NCI-H1417 treated with DMSO at 0.1 percent for 48 hours (cell line): ENCODE measurements around the gene MELTF.

Source experiments
- DNase-seq: peaks from one replicate; lab custom pipeline; 2025; lab: John Stamatoyannopoulos, UW

MELTF gene

DNA sequence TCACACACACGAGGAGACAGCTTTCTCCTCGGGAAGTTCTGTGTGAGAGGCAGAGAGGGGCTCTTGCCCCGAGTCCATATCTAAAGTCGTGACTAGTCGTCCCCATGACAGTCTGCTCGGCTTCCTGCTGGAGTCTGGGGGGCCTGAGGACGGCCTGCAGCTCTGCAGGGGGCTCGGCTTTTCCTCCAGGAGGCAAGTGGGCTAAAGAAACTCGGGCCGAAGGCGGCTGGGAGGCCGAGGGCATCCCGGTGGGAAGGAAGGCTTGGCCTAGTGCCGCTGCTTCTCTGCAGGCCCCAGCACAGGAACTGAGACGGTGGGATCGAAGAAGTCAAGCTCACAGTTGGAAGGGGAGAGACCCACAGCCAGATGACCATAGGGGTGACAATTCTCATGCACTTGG lies 35.6 kb downstream of the MELTF start:
- DNase-seq: no peak

DNA sequence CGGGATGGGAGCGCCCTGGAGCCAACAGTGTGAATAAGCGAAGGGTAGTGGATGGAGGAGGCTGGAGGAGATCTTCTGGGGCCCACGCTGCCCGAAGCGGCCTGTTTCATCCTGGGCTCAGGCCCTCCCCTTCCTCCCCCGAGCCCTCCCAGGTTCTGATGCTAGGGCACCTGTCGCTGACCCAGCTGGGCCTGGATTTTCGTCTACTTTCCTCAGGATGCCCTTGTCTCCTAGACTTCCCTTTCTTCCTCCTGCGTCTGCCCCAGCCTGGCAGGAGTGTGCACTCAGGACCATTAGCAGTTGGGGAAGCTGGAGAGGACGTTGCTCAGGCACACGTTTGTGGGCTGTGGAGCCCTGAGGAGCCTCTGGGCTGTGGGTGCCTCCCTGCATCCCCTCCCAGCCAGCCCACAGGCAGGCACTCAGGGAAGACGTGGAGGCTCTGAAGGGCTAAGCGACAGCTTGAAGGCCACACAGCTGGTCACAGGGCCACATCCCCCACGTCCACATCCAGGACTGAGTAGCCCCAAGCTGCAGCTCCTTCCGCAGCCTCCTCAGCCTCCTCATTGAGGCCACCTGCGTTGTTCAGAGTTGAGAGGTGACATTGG lies 37.1 kb downstream of the MELTF start:
- DNase-seq: no peak

DNA sequence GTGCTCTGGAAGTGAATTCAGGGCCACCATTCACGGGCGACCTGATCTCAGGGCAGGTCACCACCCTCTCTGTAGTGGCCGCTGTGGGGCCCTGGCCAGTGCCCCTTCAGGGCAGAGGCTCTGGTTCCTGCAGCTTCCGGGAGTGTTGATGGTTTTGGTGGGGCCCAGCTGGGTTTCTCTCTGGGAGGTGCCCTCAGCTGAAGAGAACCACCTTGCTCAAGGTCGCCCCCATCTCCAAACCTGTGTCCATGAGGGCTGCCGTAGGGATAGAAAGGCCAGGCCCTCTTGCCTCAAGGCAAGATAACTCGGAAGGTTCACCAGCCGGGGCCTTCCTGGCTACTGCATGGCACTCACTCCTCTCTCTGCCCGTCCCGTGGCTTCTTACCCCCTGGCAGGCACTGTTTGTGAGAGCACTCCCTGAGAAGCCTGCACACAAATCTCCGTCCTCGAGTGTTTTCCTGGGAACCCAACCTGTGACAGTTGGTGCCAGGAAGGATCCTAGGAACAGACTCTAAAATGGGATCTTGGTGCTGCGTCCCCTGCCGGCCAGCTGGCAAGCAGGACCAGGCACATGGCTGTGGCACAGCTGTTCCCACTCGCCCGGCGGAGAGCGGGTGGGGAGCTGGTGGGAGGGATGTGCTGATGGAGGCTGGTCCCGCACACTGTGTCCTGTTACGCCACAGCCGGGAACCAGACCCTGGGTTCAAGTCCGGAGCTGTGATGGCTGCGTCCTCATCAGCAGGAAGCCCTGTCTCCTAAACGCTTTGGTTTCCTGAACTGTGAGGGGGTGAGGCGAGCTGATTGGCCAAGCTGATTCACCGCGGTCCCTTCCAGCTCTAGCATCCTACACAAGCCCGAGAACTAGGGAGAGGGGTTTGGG lies 37.8 kb downstream of the MELTF start:
- DNase-seq: no peak

DNA sequence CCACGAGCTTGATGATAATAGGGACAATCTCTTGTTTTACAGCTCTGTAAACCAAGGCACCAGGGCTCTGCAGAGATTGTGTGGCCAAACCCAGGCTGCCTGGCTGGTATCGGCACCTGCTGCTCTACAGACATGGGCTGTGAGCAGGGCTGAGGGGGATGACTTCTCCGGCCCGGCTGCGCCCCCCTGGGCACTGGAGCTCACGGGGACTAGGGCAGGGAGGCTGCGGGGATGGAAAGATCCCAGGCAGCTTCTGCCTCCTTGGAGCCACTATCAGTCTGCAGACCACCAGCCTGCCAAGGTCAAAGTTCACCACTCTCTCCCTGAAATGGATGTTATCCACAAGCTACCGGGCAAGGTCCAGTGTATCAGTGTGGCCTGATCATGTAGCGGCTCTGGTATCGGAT lies 39.0 kb downstream of the MELTF start:
- no peak for DNase-seq

DNA sequence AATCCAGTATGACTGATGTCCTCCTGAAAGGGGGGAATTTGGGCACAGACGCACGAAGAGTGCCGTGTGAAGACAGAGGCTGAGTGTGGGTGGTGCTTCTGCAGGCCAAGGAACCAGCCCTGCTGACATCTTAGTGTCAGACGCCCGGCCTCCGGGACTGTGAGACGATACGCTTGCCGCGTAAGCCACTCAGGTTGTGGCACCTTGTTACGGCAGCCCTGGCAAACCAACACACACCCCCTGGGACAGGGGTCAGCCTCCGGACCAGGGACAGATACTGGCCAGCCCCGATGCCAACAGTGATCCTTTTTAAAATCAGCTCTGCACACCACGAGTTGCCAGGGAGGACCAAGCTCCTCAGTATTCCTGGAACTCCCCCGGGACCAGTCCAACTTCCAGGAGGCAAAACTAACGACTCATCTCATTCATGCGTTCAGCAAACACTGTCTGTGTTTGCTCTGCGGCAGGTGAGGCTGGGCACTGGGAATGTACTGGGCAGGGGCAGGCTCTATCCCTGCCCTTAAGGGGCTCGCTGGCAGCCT lies 39.8 kb downstream of the MELTF start:
- no peak for DNase-seq

DNA sequence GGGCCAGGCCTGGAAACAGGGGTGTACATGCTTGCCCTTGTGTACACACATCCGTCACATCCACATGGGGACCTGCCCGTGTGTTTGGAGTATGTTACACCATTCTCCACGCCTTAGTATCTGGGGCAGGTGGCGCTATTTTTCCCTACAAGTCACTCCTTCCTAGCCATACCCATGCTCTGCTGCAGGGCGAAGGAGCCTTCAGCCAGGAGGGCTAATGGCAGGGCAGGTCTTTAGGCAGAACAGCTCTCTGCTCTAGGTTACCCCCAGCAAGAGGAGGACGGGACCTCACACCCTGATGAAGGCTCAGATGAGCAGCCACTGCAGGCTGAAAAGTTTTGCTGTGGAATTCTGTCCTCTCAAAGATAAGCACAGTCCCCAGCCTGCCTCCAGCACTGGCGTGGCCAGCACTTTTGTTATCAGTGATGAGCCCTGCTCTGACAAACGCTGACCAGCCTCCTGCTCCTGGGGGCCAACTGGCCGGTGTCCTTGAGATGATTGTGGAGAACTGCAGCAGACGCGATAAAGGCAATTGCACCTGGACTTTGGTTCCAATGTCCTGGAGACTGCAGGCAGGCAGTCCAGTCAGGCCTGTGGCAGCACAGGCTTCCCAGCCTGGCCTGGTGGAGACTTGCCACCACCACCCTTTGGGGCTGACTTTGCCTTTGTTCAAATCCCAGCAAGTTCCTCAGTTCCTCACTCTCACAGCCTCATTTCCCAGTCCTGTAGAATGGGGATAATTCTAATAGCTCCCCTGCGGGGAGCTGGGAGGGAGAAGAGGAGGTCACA lies 41.2 kb downstream of the MELTF start:
- DNase-seq: no peak

DNA sequence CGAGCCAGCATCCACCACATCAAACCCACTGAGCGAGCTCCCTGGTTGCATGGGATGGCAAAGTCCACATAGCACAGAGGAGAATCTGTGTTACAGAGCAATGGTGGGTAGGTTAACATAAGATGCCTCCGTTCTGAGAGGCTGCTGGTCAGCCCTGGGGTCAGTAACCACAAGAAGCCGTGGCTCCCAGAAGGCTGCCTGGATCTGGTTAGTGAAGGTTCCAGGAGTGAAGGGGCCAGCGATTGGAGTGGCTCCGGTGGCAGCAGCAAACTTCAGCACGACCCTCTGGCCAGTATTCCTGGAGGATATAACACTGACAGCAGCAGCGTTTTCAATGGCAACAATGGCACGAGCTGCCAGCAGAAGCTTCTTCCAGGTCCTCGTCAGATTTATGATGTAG lies 42.6 kb downstream of the MELTF start:
- no peak for DNase-seq

DNA sequence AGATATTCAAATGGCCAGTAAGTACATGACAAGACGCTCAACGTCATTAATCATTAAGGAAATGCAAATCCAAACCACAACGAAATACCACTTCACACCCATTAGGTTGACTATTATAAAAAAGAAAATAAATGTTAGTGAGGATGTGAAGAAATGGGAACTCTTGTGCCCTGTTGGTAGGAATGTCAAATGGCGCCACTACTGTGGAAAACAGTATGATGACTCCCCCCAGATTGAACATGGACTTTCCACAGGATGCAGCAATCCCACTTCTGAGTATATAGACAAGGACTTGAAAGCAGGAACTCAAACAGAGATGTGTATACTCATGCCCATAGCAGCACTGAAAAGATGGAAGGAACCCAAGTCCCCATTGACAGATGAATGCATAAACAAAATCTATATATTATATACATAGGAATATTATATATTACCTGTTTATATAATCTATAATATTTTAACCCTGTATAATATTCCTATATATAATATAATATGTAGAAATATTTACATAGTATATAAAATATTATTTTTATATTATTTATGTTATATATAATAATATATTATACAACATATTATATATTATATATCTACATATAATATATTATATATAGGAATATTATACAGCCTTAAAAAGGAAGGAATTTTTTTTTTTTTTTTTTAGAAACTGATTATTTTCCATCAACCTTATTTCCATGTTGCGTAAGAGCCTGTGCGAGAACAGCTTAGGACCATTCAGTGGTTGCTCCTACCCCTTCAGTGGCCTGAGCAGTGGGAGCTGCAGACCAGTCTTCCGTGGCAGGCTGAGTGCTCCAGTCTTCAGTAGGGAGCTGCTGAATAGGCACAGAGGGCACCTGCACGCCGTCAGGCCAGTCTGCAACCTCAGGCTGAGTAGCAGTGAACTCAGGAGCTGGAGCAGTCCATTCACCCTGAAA lies 43.4 kb downstream of the MELTF start:
- no peak for DNase-seq

DNA sequence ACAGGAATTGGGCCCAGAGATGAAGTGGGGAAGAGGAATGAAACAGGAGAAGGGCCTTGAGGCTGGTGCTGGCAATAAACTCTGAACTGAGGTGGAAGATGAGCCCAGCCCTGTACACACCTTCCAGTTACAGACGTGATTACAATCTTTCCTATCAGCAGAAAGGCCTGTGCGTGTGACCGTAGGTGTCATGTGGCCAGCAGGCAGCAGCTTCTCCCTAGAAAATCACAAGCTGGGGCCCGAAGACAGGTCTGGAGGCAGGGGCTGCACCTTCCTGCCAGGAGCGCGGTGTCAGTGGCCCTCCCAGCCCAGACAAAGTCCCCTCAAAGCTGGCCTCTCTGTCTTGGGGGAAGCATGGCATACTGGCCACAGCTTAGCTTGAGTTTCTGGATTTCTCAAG lies 44.3 kb downstream of the MELTF start:
- no peak for DNase-seq

DNA sequence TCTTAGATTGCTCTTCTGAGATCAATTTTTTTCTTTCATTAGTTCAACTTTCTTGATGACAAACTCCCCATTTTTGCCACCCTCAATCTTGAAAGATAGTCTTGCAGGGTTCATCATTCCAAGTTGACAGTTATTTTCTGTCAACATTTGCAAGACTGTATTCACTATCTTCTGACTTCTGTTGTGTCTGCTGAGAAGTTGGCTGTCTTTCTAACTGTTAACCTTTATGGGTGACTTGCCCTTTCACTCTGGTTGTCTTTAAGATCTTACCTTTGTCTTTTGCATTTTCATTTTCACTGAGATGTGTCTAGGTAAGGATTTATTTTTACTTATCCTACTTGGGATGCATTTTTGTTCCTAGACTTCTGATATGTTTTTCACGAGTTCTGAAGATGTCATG lies 46.4 kb downstream of the MELTF start:
- no peak for DNase-seq

DNA sequence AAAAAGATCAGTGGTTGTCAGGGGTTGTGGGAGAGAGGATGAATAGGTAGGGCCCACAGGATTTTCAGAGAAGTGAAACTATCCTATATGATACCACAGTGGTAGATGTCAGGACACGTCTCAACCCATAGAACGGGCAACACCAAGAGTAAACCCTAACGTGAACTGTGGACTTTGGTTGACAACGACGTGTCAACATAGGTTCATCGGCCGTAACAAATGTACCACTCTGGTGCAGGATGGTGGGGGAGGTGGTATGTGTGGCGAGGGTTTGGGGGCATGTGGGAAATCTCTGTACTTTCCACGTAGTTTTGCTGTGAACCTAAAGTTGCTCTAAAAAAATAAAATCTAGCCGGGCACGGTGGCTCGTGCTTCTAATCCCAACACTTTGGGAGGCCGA lies 48.0 kb downstream of the MELTF start:
- DNase-seq: no peak

DNA sequence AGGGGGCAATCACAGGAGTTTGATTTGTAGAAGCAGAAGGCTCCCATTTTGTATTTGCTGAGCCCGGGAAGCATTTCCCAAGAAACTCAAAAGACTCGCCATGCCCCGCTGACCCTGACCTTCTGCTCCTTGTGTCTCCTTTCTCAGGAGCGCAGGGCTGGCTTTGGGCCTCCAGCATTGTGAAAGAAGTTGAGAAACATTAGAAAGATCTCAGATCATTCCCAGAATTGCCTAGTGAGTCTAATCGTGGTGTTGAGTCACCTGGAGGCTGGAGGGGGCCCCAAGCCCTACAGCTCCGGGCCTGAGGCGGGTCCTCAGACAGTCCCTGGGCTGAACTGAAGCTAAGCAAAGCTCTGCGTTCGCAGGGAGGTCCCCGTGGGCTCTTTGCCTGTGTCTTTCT lies 50.1 kb downstream of the MELTF start:
- no peak for DNase-seq

DNA sequence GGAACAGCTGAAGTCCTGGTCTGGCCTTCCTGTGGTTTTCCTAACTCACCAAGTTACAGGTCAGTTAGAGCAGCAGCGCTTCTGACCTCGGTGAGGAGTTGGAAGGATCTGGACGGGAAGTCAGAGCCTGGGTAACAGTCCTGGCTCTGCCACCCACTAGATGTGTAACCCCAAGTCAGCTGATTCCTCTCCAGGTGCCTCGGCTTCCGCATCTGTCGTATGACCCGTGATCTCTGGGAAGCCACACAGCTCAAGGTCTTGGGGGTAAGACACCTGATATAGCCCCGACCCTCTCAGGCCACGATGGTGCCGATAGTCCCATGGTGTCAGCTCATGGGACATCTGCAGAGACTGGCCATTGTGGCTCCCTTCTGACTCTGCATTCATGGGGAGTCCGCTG lies 52.7 kb downstream of the MELTF start:
- DNase-seq: no peak

DNA sequence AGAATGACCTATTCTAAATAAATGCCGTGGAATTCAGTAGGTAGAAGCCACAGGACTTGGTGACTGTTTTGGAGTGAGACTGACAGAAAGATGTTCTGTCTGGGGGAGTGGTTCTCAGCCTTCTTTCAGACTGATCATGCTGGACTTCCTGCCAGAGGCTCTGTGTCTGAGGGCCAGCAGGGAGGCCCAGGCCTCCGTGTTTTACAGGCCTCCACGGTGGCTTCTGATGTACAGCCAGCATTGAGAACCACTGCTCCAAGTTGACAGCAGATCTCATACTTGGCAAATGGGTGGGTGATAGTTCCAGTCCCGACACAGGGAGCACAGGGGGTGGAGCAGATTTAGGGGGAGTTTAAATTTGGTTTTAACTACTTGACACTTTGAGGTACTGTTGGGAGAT lies 54.3 kb downstream of the MELTF start:
- no peak for DNase-seq

DNA sequence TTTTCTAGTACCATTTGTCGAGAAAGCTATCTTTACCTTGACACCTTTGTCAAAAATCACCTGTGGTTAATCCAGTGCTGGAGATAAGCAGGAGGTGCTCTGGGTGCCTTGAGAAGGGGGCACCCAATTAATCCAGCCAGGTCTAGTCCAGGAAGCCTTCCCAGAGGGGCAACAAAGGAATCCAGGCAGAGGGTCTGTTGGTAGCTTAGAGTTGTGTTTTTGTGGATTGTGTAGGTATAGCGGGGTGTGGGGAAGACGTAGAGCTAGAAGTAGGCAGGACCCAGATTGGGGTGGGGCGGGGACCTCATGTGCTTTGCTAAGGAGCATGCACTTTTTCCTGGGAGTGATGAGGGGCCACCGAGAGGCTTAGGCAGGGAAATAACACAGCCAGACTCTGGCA lies 55.0 kb downstream of the MELTF start:
- DNase-seq: no peak

DNA sequence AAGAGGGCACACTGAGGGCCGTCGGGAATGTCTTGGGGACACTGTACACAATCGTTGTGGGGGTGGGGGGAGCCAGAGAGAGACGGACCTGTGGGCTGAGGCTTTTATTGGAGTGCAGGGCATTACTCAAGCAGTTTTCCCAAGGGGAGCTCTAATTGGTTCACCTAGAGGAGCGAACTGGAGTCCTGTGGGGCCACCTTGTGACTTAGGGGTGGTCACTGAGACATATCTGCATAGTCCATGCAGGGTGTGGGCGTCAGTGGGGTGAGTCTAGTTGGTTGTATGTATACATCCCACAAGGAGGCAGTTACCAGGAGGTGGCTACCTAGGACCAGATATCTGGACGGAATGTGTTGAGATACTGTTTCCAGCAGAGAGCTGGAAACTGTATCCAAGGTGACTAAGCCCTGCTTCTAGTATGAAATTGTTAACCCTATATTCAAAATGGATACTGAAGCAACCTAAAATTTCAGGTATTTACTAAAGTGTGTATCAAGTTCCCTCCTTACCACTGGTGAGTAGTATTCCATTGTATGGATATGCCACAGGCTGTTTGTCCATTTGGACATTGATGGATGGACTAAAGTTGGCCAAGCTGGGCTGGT lies 58.4 kb downstream of the MELTF start:
- DNase-seq: no peak

DNA sequence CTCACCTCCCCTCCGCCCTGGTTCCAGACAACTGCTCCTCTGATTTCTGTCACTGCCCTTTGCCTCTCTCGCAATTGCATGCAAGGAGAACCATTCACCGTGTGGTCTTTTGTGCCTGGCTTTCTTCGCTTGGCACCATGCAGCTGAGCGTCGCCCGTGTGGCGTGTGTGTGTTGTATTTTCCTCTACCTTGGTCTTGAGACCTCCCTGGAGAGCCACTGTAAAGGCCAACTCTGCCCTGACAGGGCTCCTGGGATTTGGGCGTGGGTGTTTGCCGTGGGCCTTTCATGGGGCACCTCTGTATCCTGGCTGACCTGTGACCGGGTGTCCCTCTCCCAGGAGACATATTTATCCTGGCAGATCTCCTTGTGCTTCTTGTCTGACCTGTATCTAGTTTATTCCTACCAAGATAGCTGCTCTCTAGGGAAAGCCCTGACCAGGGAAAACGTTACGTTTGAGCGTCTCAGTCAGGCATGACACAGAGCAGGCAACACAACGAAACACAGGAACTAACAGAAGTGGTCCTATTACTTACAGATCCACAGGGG lies 59.0 kb downstream of the MELTF start:
- DNase-seq: no peak

DNA sequence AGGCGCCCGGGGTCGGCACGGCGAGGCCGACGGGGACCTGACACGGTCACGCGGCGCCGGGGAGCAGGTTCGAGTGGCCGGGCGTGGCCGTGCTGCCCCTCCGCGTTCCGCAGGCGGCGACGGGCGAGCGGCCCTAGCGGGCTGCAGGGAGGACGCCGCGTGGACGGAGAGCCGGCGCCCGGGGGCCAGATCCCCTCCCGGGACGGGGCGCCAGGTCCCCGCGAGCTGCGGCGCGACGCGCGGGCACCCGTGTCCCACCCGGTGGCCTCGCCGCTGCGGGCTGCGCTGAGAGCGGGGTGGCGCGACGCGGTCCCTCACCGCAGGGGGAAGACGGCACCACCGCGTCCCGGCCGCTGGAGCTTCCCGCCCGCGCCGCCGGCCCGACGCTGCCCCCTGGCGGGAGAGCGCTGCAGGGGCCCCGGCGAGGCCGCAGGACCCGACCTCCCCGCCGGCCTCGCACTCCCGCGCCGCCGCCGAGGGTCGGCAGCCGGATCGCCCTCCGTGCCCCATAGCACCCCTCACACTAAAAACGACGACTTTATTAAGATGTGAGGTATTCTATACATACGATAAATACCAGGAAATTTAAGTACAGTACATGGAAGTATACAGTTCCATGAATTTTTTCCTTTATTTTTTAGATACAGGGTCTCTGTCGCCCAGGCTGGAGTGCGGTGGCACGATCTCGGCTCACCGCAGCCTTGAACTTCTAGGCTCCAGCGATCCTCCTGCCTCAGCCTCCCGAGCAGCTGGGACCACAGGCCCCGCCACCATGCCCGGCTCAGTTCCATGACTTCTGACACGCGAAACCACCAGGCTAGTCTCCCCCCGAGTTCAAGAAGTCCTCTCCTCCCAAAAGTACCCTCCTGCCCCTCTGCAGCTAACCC lies 59.7 kb downstream of the MELTF start:
- no peak for DNase-seq

DNA sequence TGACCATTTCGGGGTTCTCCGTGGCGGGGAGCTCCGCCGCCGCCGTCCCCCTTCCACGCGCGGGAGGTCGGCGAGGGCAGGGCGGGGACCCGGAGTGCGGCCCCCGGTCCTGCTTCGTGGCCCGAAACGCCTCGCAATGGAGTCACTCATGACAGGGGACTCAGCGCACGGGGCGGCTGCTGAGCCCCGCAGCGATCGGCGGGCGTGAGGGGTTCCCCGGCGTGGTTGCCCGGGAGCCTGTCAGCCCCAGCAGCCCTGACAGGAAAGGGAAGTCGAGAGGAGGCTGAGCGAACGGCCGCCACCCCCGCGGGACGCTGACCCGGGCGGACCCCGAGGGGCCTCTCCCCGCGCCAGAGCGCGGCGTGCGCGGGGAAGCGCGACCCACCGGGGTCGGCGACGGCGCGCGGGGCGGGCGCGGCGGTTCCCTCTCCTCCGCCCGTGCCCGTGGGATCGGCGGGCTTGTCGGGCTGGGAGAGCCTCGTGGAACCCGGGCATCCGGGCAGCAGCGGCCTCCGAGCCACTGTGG lies 60.4 kb downstream of the MELTF start:
- no peak for DNase-seq
